NCI-H2029 treated with DMSO at 0.1 percent for 48 hours (cell line): ENCODE results near the gene IL6.

Experiments used
- DNase-seq: peaks from one replicate; lab custom pipeline; 2025; lab: John Stamatoyannopoulos, UW

IL6 gene

DNA sequence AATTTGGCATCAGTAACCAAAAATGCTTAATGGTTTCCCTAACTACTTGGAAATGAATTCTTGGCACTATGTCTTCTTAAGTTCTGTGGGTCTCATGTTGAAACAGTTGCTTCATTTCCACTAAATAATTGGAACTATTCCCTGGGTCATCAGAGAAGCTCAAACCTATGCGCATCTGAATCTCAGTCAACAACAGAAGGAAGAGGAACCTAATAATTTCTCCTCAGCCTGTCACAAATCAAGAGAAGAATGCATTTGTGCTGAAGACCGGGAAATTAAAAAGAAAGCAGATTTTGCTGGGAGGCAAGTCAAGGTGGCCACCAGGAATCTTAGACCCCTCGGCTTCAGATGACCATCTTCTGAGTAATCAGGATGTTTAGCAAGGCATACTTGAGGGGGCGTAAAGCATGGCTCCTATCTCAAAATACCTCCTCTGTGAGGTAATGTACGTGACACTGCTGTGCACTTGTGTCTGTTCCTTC lies 54.3 kb downstream of the IL6 start:
- no peak for DNase-seq
